Measurements from ENCODE around the gene DLX2. TPM values are rescaled to one million over a fixed set of nuclear protein-coding genes. Genes with fewer than 3 reads are reported as not detected.

DLX2 gene
- total RNA-seq, 1 donor from 2014 or later: not detected

DNA sequence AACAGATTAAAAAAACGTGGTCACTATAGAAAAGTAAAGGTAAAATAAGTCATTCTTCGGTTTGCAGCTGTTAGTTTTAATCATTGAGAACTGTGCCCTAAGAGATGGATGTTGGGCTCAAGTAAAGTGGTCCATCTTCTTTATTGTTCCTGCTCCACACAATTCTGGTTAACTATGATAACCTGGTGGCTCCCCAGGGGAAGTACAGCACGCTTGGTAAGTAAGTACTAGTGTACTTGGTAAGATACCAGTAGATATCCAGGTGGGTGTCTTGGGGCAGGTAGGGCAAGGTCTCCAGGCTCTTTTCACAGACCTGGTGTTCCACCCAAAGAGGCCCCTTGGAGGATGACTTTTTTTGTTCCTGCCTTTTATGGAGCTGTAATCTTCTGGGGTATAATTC lies 31.6 kb upstream of the DLX2 start:
- Histone ChIP-seq H3K9me3 (ENCODE audit: low read depth) (peaks cover 5% of the 10 kb centered on the region), H4K20me1 (ENCODE audit: low read depth) (no peaks in the 10 kb centered on the region), H3K4me2 (no peak overlapping the region), H3K4me1 (peaks cover 18% of the 10 kb centered on the region), H3K4me3 (no peak overlapping the region), H3K36me3 (no peaks in the 10 kb centered on the region), H3K9ac (no peak overlapping the region), H3K27me3 (no peaks in the 10 kb centered on the region), H2AFZ (replicated peaks) (no peak overlapping the region), H3K27ac (no peak overlapping the region), H3K79me2 (ENCODE audit: low read depth) (no peaks in the 10 kb centered on the region), H3F3A (ENCODE audit: low read depth) (peaks cover 42% of the 10 kb centered on the region)
- TF ChIP-seq, protein P1, sequence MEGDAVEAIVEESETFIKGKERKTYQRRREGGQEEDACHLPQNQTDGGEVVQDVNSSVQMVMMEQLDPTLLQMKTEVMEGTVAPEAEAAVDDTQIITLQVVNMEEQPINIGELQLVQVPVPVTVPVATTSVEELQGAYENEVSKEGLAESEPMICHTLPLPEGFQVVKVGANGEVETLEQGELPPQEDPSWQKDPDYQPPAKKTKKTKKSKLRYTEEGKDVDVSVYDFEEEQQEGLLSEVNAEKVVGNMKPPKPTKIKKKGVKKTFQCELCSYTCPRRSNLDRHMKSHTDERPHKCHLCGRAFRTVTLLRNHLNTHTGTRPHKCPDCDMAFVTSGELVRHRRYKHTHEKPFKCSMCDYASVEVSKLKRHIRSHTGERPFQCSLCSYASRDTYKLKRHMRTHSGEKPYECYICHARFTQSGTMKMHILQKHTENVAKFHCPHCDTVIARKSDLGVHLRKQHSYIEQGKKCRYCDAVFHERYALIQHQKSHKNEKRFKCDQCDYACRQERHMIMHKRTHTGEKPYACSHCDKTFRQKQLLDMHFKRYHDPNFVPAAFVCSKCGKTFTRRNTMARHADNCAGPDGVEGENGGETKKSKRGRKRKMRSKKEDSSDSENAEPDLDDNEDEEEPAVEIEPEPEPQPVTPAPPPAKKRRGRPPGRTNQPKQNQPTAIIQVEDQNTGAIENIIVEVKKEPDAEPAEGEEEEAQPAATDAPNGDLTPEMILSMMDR (IDR thresholded peaks at IDR 0.05): no peak
- TF ChIP-seq EZH2phosphoT487 (IDR thresholded peaks at IDR 0.05) (no peak), EZH2 (IDR thresholded peaks at IDR 0.05) (no peak)
- DNase-seq (ENCODE audit: low spot score): no peak
- Mint-ChIP-seq H3K36me3 (no peaks in the 10 kb centered on the region), H3K4me1 (peaks cover 10% of the 10 kb centered on the region), H3K9me3 (peaks cover 7% of the 10 kb centered on the region), H3K4me3 (no peak overlapping the region), H3K27me3 (ENCODE audit: insufficient read depth, low read depth) (peaks cover 10% of the 10 kb centered on the region), H3K27ac (no peak overlapping the region)

DNA sequence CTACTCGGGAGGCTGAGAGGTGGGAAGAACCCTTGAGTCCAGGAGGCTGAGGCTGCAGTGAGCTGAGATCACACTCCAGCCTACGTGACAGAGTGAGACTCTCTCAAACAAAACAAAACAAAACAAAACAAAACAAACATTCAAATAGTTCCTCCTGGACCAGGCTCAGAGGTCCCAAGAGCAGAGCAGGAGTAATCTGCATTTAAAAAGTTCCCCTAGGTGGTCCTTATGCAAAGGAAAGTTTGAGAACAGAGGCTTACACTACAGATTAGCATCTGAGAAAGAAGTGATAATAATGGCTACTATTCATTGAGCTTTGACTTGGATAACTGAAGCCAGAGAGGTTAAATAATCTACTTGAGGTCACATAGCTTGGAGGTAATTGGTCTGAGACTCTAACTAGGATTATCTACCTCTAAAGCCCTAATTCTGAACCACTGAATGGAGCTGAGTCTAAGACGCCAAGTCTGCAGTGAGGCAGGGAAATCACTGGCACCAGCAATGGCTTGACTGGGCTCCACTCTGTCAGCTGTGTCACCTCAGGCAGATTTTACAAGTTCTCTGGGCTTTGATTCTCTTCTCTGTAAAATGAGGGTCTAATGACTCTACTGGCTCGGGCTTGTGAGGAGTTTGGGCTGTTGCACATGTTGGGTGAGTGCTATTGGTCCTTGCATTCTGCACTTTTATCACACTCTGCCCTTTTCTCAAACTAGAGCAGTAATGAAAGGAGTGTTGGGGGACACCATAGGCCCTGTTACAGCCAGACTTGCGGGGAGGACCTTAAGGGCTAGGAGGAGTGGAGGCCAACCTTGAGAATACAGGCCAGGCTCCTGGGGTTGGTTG lies 29.2 kb upstream of the DLX2 start:
- no peaks in the 10 kb centered on the region for H3K36me3 Mint-ChIP-seq
- H3K4me1 ChIP-seq: peaks cover 18% of the 10 kb centered on the region
- peak; percentile 86 for DNase-seq (ENCODE audit: low spot score)

DNA sequence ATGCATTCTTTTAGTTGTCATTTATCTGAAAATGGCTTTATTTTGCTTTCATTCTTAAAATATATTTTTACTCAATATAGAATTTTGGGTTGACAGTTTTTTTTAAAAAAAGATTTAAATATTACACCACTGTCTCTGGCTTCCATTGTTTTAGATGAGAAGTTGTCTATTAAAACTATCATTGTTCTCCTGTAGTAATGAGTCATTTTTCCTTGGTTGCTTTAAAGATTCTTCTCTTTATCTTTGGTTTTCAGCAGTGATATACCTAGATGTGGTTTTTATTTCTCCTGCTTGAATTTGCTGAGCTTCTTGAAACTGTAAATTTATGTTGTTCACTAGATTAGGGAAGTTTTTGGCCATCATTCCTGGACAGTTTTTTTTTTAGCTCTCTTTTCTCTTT lies 26.7 kb upstream of the DLX2 start:
- Histone ChIP-seq H3K4me2 (no peak overlapping the region), H3K27ac (no peak overlapping the region), H3K27me3 (no peaks in the 10 kb centered on the region), H3K36me3 (no peaks in the 10 kb centered on the region), H3F3A (ENCODE audit: low read depth) (peaks cover 41% of the 10 kb centered on the region), H4K20me1 (ENCODE audit: low read depth) (no peaks in the 10 kb centered on the region), H3K4me3 (no peak overlapping the region), H2AFZ (replicated peaks) (no peak overlapping the region), H3K4me1 (peaks cover 18% of the 10 kb centered on the region), H3K9me3 (ENCODE audit: low read depth) (peaks cover 9% of the 10 kb centered on the region), H3K9ac (no peak overlapping the region), H3K79me2 (ENCODE audit: low read depth) (no peaks in the 10 kb centered on the region)
- Mint-ChIP-seq H3K27ac (no peak overlapping the region), H3K27me3 (ENCODE audit: insufficient read depth, low read depth) (peaks cover 7% of the 10 kb centered on the region), H3K9me3 (peaks cover 4% of the 10 kb centered on the region), H3K36me3 (no peaks in the 10 kb centered on the region), H3K4me3 (no peak overlapping the region), H3K4me1 (peaks cover 10% of the 10 kb centered on the region)
- DNase-seq (ENCODE audit: low spot score): no peak
- TF ChIP-seq EZH2phosphoT487 (IDR thresholded peaks at IDR 0.05) (no peak), EZH2 (IDR thresholded peaks at IDR 0.05) (no peak)
- TF ChIP-seq, protein P1 (IDR thresholded peaks at IDR 0.05): no peak

More for the DNA sequence above, 29.2 kb upstream of the DLX2 start:
- Histone ChIP-seq H3K79me2 (ENCODE audit: low read depth) (no peaks in the 10 kb centered on the region), H3K27me3 (no peaks in the 10 kb centered on the region), H3K36me3 (no peaks in the 10 kb centered on the region), H3K4me3 (no peak overlapping the region), H3K9ac (no peak overlapping the region), H2AFZ (replicated peaks) (no peak overlapping the region), H4K20me1 (ENCODE audit: low read depth) (no peaks in the 10 kb centered on the region), H3K9me3 (ENCODE audit: low read depth) (peaks cover 9% of the 10 kb centered on the region), H3F3A (ENCODE audit: low read depth) (peaks cover 42% of the 10 kb centered on the region), H3K4me2 (peak overlapping the region; percentile 53), H3K27ac (peak overlapping the region; percentile 93)
- Mint-ChIP-seq H3K27me3 (ENCODE audit: insufficient read depth, low read depth) (peaks cover 9% of the 10 kb centered on the region), H3K9me3 (peaks cover 4% of the 10 kb centered on the region), H3K4me3 (no peak overlapping the region), H3K4me1 (peaks cover 10% of the 10 kb centered on the region), H3K27ac (no peak overlapping the region)
- peak; percentile 78 for TF ChIP-seq EZH2phosphoT487 (IDR thresholded peaks at IDR 0.05)
- TF ChIP-seq EZH2 (IDR thresholded peaks at IDR 0.05): no peak

DNA sequence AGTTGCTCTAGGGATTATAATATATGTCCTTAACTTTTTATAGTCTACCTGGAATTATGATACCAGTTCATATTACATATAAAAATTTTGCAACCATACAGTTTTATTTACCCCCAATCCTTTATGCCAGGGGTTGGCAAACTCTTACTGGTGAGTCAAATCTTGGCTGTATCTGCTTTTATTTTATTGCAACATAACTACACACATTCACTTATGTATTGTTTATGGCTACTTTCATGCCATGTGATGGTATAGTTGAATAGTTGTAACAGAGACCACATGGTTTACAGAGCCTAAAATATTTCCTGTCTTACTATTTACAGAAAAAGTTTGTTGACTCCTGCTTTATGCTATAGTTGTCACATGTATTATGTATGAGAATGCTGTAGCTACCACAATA lies 25.8 kb upstream of the DLX2 start:
- DNase-seq (ENCODE audit: low spot score): no peak
- H2AFZ ChIP-seq (replicated peaks): no peak overlapping the region
- H3F3A ChIP-seq (ENCODE audit: low read depth): peaks cover 31% of the 10 kb centered on the region
- no peak overlapping the region for H3K9ac ChIP-seq
- no peaks in the 10 kb centered on the region for H3K79me2 ChIP-seq (ENCODE audit: low read depth)
- Mint-ChIP-seq H3K27me3 (ENCODE audit: insufficient read depth, low read depth) (peaks cover 4% of the 10 kb centered on the region), H3K4me3 (no peak overlapping the region), H3K36me3 (no peaks in the 10 kb centered on the region), H3K4me1 (peaks cover 10% of the 10 kb centered on the region), H3K9me3 (peaks cover 4% of the 10 kb centered on the region), H3K27ac (no peak overlapping the region)
- H3K27ac ChIP-seq: no peak overlapping the region
- H4K20me1 ChIP-seq (ENCODE audit: low read depth): no peaks in the 10 kb centered on the region
- TF ChIP-seq EZH2phosphoT487 (IDR thresholded peaks at IDR 0.05) (no peak), EZH2 (IDR thresholded peaks at IDR 0.05) (no peak)
- TF ChIP-seq, protein P1 (IDR thresholded peaks at IDR 0.05): no peak
- H3K9me3 ChIP-seq (ENCODE audit: low read depth): peaks cover 9% of the 10 kb centered on the region
- peaks cover 14% of the 10 kb centered on the region for H3K4me1 ChIP-seq
- H3K4me2 ChIP-seq: no peak overlapping the region
- H3K36me3 ChIP-seq: no peaks in the 10 kb centered on the region
- H3K4me3 ChIP-seq: no peak overlapping the region
- no peaks in the 10 kb centered on the region for H3K27me3 ChIP-seq
